CD4-positive, alpha-beta T cell (primary cell): Measurements from ENCODE around the gene NTM. TPM values are rescaled to one million over a fixed set of nuclear protein-coding genes. Genes with fewer than 3 reads are reported as not detected.

Experiments
- ATAC-seq: fragments of 200-7000 bp; cut with Tn5 transposase; one replicate; pipeline ENCODE4 v1.10.0; 2022; ENCODE audit warnings: mild to moderate bottlenecking; ENCODE audit not compliant: poor library complexity
- CTCF ChIA-PET: fragments of 350-600 bp; sonication (Branson Sonifier 250); formaldehyde crosslinking; loops from one replicate; lab custom pipeline; 2021; ENCODE audit warnings: antibody characterized with exemption, inconsistent platforms; lab: Charles Lee
- POLR2A ChIA-PET: fragments of 350-600 bp; sonication (Branson Sonifier 250); formaldehyde crosslinking; loops from one replicate; lab custom pipeline; 2021; ENCODE audit warnings: antibody characterized with exemption, inconsistent platforms; lab: Charles Lee
- DNase-seq, 14 experiments: peaks; one replicate each; pipeline ENCODE4 v3.0.0-alpha.2; 2013 to 2020; ENCODE audit warnings: mixed read lengths in 2 of 14
- H3K27ac ChIP-seq, 2 donors: one replicate each; pipeline versions ENCODE4 v1.5.1 to v1.7.0; 2013; ENCODE audit warnings: low read length in 2 of 2, low read depth in 1 of 2, mild to moderate bottlenecking in 1 of 2
- H3K27me3 ChIP-seq, 2 experiments: 1 replicate in 1 of 2; 2 replicates in 1 of 2; pipeline versions ENCODE4 v1.6.1 to v1.7.0; 2013; ENCODE audit warnings: low read length in 2 of 2, control low read depth in 1 of 2, mild to moderate bottlenecking in 1 of 2, moderate library complexity in 1 of 2; ENCODE audit not compliant: insufficient read depth in 2 of 2, control insufficient read depth in 1 of 2
- H3K36me3 ChIP-seq: one replicate; pipeline ENCODE4 v1.6.1; 2013; ENCODE audit warnings: low read length, control low read depth; ENCODE audit not compliant: insufficient read depth
- H3K4me1 ChIP-seq: one replicate; pipeline ENCODE4 v1.6.1; 2013; ENCODE audit warnings: low read length, control low read depth; ENCODE audit not compliant: insufficient read depth
- H3K4me3 ChIP-seq: one replicate; pipeline ENCODE4 v1.5.1; 2013; ENCODE audit warnings: mild to moderate bottlenecking, low read length, moderate library complexity
- H3K9me3 ChIP-seq, 2 experiments: 1 replicate in 1 of 2; 2 replicates in 1 of 2; pipeline versions ENCODE4 v1.6.1 to v1.7.0; 2013; ENCODE audit warnings: low read length in 2 of 2, mild to moderate bottlenecking in 2 of 2, control low read depth in 1 of 2, moderate library complexity in 1 of 2; ENCODE audit not compliant: control insufficient read depth in 1 of 2, insufficient read depth in 1 of 2
- H3K27ac Mint-ChIP-seq: one replicate; pipeline ENCODE4 v1.8.0; 2020; ENCODE audit warnings: mixed read lengths
- H3K27me3 Mint-ChIP-seq: one replicate; pipeline ENCODE4 v1.8.0; 2021; ENCODE audit warnings: mixed read lengths
- H3K36me3 Mint-ChIP-seq: one replicate; pipeline ENCODE4 v1.8.0; 2021; ENCODE audit warnings: low read depth, mixed read lengths
- H3K4me1 Mint-ChIP-seq: one replicate; pipeline ENCODE4 v1.8.0; 2021; ENCODE audit warnings: low read depth, mixed read lengths
- H3K4me3 Mint-ChIP-seq: one replicate; pipeline ENCODE4 v1.8.0; 2020; ENCODE audit warnings: mild to moderate bottlenecking, mixed read lengths
- H3K9me3 Mint-ChIP-seq: one replicate; pipeline ENCODE4 v1.8.0; 2020; ENCODE audit warnings: mixed read lengths
- CTCF ChIP-seq: fragments of 200-600 bp; IDR thresholded peaks from one replicate; pipeline ENCODE4 v1.8.0; 2022; ENCODE audit warnings: antibody characterized with exemption, mild to moderate bottlenecking
- intact Hi-C, 2 experiments: fragments of 100-400 bp; cut with DNase I in 1 of 2; cut with micrococcal nuclease in 1 of 2; formaldehyde crosslinking; loops; one replicate each; pipeline versions ENCODE4 v1.15.1 to v1.9.0; 2023 to 2025; cut with DNase I, micrococcal nuclease
- total RNA-seq, 174 experiments: library from RNA in 2 of 174; stranded (reverse) in 2 of 174; gene quantifications; one replicate each; pipeline ENCODE4 v1.2.3 and lab custom pipeline; 2021 to 2026

Gene NTM
- total RNA-seq, 2 experiments from 2014 or later: not detected

- Mint-ChIP-seq H3K4me1 (no peaks in the 10 kb centered on the region), H3K36me3 (no peaks in the 10 kb centered on the region), H3K27ac (no peak overlapping the region), H3K9me3 (no peaks in the 10 kb centered on the region), H3K27me3 (no peaks in the 10 kb centered on the region), H3K4me3 (no peak overlapping the region)
- Histone ChIP-seq H3K4me3 (no peak overlapping the region), H3K4me1 (no peaks in the 10 kb centered on the region), H3K27ac (no peak overlapping the region), H3K36me3 (no peaks in the 10 kb centered on the region), H3K27me3 (no peaks in the 10 kb centered on the region), H3K9me3 (peaks cover 0 to 6% of the 10 kb centered on the region in 2 experiments)
- POLR2A ChIA-PET: no interaction called here
- intact Hi-C loops: no loop called here
- CTCF ChIA-PET: no interaction called here
- no peak for ATAC-seq
- DNase-seq: no peak
- no peak for TF ChIP-seq CTCF
Measured at GRCh38 chr11:132048040-132048439, 677.6 kb downstream of the NTM start.

GRCh38 chr11:132049205-132049604 is 678.8 kb downstream of the NTM start:
- no peaks in the 10 kb centered on the region for H3K27me3 ChIP-seq
- no peak for ATAC-seq
- intact Hi-C loops: no loop called here
- H3K9me3 ChIP-seq: peaks cover 0 to 6% of the 10 kb centered on the region in 2 experiments
- H3K4me3 ChIP-seq: no peak overlapping the region
- Mint-ChIP-seq H3K36me3 (no peaks in the 10 kb centered on the region), H3K4me3 (no peak overlapping the region), H3K9me3 (no peaks in the 10 kb centered on the region), H3K4me1 (no peaks in the 10 kb centered on the region), H3K27me3 (no peaks in the 10 kb centered on the region), H3K27ac (no peak overlapping the region)
- H3K27ac ChIP-seq: no peak overlapping the region
- H3K4me1 ChIP-seq: no peaks in the 10 kb centered on the region
- no peak for DNase-seq
- ChIA-PET POLR2A (no interaction called here), CTCF (no interaction called here)
- no peaks in the 10 kb centered on the region for H3K36me3 ChIP-seq
- no peak for TF ChIP-seq CTCF

- no peaks in the 10 kb centered on the region for H3K36me3 Mint-ChIP-seq
- H3K27ac Mint-ChIP-seq: no peak overlapping the region
- Histone ChIP-seq H3K36me3 (no peaks in the 10 kb centered on the region), H3K4me1 (no peaks in the 10 kb centered on the region), H3K4me3 (no peak overlapping the region), H3K27ac (no peak overlapping the region), H3K27me3 (no peaks in the 10 kb centered on the region), H3K9me3 (peaks cover 0 to 7% of the 10 kb centered on the region in 2 experiments)
- no peak for DNase-seq
- H3K9me3 Mint-ChIP-seq: no peaks in the 10 kb centered on the region
- ATAC-seq: no peak
- no peaks in the 10 kb centered on the region for H3K4me1 Mint-ChIP-seq
- intact Hi-C loops: no loop called here
- ChIA-PET CTCF (no interaction called here), POLR2A (no interaction called here)
- H3K27me3 Mint-ChIP-seq: no peaks in the 10 kb centered on the region
- TF ChIP-seq CTCF: no peak
- no peak overlapping the region for H3K4me3 Mint-ChIP-seq
Measured at GRCh38 chr11:132050049-132050448, 679.6 kb downstream of the NTM start.
